CD4-positive, alpha-beta T cell treated with Interleukin-1 beta for 1 hour (primary cell): ENCODE measurements around the gene DEAF1.
A peak's percentile ranks its signal among the peaks of the same experiment; 100 is the strongest.
"Not testable (repeated sequence)": the region's sequence is repeated elsewhere in the genome, so short reads cannot be mapped to it uniquely, and the experiment has no call there.

Experiments
- DNase-seq, 2 donors: peaks; one replicate each; pipeline ENCODE4 v3.0.0-alpha.2; 2020 to 2022

DEAF1 gene

GRCh38 chr11:679271-680207 lies 15.5 kb downstream of the DEAF1 start:
- DNase-seq: no peak

- no peak for DNase-seq
Observed at GRCh38 chr11:678297-678696, 16.7 kb downstream of the DEAF1 start.

GRCh38 chr11:674406-674805 lies 20.6 kb downstream of the DEAF1 start:
- DNase-seq: no peak

GRCh38 chr11:673866-674265 lies 21.2 kb downstream of the DEAF1 start:
- DNase-seq: no peak

GRCh38 chr11:665704-666281 lies 29.2 kb downstream of the DEAF1 start:
- DNase-seq: no peak

- DNase-seq: no peak
Observed at GRCh38 chr11:665062-665703, 29.8 kb downstream of the DEAF1 start.

GRCh38 chr11:662689-663274 lies 32.2 kb downstream of the DEAF1 start:
- DNase-seq: peak; percentile 43 to 56

- no peak for DNase-seq
Observed at GRCh38 chr11:660681-661444, 34.2 kb downstream of the DEAF1 start.

GRCh38 chr11:660281-660680 lies 34.7 kb downstream of the DEAF1 start:
- no peak for DNase-seq

GRCh38 chr11:659532-660085 lies 35.4 kb downstream of the DEAF1 start:
- DNase-seq: no peak

- no peak for DNase-seq
Observed at GRCh38 chr11:657691-658126, 37.3 kb downstream of the DEAF1 start.

- DNase-seq: no peak
Observed at GRCh38 chr11:656866-657265, 38.2 kb downstream of the DEAF1 start.

GRCh38 chr11:656426-656825 lies 38.6 kb downstream of the DEAF1 start:
- no peak for DNase-seq

- DNase-seq: no peak
Observed at GRCh38 chr11:655036-655726, 39.8 kb downstream of the DEAF1 start.

GRCh38 chr11:654444-654843 lies 40.6 kb downstream of the DEAF1 start:
- DNase-seq: not testable (repeated sequence)

GRCh38 chr11:653837-654236 lies 41.2 kb downstream of the DEAF1 start:
- no peak for DNase-seq

GRCh38 chr11:653136-653535 lies 41.9 kb downstream of the DEAF1 start:
- peak in 1 of 2 donors; percentile 16 for DNase-seq

- no peak for DNase-seq
Observed at GRCh38 chr11:650482-650881, 44.5 kb downstream of the DEAF1 start.

GRCh38 chr11:647672-648158 lies 47.3 kb downstream of the DEAF1 start:
- DNase-seq: not testable (repeated sequence)

GRCh38 chr11:646214-646613 lies 48.8 kb downstream of the DEAF1 start:
- no peak for DNase-seq

GRCh38 chr11:645536-645935 lies 49.5 kb downstream of the DEAF1 start:
- DNase-seq: no peak
